ENCODE measurements around the gene SDK1. TPM values are rescaled to one million over a fixed set of nuclear protein-coding genes. Genes with fewer than 3 reads are reported as not detected.

Gene SDK1
- total RNA-seq, 4 donors from 2014 or later, result 1.2 to 1.8 (median 1.5) TPM

GRCh38 chr7:4154882-4155535, 854.0 kb downstream of the SDK1 start:
- in situ Hi-C loops (cut with MboI; ENCODE audit: low sequenced_read_pairs in 4 of 4) (no loop called here), intact Hi-C loops (cut with DNase I; ENCODE audit: low total_unique reads) (no loop called here)
- Histone ChIP-seq H3K27ac (no peak overlapping the region), H3K4me3 (no peak overlapping the region), H3K36me3 (no peaks in the 10 kb centered on the region), H3K4me1 (peaks cover 7 to 12% of the 10 kb centered on the region in 2 donors), H3K27me3 (no peaks in the 10 kb centered on the region), H3K9me3 (no peaks in the 10 kb centered on the region)
- TF ChIP-seq, protein P1, sequence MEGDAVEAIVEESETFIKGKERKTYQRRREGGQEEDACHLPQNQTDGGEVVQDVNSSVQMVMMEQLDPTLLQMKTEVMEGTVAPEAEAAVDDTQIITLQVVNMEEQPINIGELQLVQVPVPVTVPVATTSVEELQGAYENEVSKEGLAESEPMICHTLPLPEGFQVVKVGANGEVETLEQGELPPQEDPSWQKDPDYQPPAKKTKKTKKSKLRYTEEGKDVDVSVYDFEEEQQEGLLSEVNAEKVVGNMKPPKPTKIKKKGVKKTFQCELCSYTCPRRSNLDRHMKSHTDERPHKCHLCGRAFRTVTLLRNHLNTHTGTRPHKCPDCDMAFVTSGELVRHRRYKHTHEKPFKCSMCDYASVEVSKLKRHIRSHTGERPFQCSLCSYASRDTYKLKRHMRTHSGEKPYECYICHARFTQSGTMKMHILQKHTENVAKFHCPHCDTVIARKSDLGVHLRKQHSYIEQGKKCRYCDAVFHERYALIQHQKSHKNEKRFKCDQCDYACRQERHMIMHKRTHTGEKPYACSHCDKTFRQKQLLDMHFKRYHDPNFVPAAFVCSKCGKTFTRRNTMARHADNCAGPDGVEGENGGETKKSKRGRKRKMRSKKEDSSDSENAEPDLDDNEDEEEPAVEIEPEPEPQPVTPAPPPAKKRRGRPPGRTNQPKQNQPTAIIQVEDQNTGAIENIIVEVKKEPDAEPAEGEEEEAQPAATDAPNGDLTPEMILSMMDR (IDR thresholded peaks at IDR 0.05 in 4 of 5, conservative IDR thresholded peaks at IDR 0.05 in 1 of 5), result no peak
- TF ChIP-seq POLR2A (IDR thresholded peaks at IDR 0.05), result no peak
- DNase-seq, result no peak
- ATAC-seq, result no peak

DNA sequence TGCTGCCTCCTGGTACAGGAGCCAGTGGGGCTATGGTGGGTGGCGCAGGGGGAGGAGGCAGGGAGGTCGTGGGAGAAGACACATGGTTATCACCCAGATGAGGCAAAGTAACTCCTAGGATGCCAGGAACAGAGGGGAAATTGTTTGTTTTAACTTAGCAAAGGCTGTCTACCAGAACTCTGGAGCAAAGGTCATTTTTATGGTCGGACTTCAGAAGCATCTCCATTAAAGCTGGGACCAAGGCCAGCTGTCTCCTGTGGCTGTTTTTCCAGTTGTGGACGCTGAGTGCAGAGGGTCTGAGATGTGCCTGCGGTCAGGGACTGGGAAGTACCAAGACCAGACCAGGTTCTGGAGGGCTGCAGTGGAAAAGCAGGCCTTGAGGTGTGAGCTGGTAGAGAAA, 855.1 kb downstream of the SDK1 start:
- Histone ChIP-seq H3K9me3 (no peaks in the 10 kb centered on the region), H3K4me1 (peaks cover 7 to 12% of the 10 kb centered on the region in 2 donors), H3K27ac (no peak overlapping the region), H3K36me3 (no peaks in the 10 kb centered on the region), H3K4me3 (no peak overlapping the region), H3K27me3 (no peaks in the 10 kb centered on the region)
- TF ChIP-seq, protein P1 (IDR thresholded peaks at IDR 0.05 in 4 of 5, conservative IDR thresholded peaks at IDR 0.05 in 1 of 5), result no peak
- no peak for TF ChIP-seq POLR2A (IDR thresholded peaks at IDR 0.05)
- ATAC-seq (no peak), DNase-seq (no peak)
- intact Hi-C loops (cut with DNase I; ENCODE audit: low total_unique reads) (no loop called here), in situ Hi-C loops (cut with MboI; ENCODE audit: low sequenced_read_pairs in 4 of 4) (no loop called here)

GRCh38 chr7:4157651-4158050, 856.6 kb downstream of the SDK1 start:
- Histone ChIP-seq H3K4me3 (no peak overlapping the region), H3K9me3 (no peaks in the 10 kb centered on the region), H3K27ac (no peak overlapping the region), H3K4me1 (peaks cover 2 to 6% of the 10 kb centered on the region in 2 donors), H3K36me3 (no peaks in the 10 kb centered on the region), H3K27me3 (no peaks in the 10 kb centered on the region)
- TF ChIP-seq, protein P1 (IDR thresholded peaks at IDR 0.05 in 4 of 5, conservative IDR thresholded peaks at IDR 0.05 in 1 of 5), result no peak
- no peak for TF ChIP-seq POLR2A (IDR thresholded peaks at IDR 0.05)
- intact Hi-C loops (cut with DNase I; ENCODE audit: low total_unique reads), result no loop called here
- in situ Hi-C loops (cut with MboI; ENCODE audit: low sequenced_read_pairs in 4 of 4), result no loop called here
- DNase-seq (no peak), ATAC-seq (no peak)

GRCh38 chr7:4158441-4159153, 857.5 kb downstream of the SDK1 start:
- Histone ChIP-seq H3K4me1 (peaks cover 6 to 9% of the 10 kb centered on the region in 2 donors), H3K9me3 (no peaks in the 10 kb centered on the region), H3K36me3 (no peaks in the 10 kb centered on the region), H3K27me3 (no peaks in the 10 kb centered on the region), H3K27ac (no peak overlapping the region), H3K4me3 (no peak overlapping the region)
- TF ChIP-seq, protein P1 (IDR thresholded peaks at IDR 0.05 in 4 of 5, conservative IDR thresholded peaks at IDR 0.05 in 1 of 5), result no peak
- no peak for TF ChIP-seq POLR2A (IDR thresholded peaks at IDR 0.05)
- in situ Hi-C loops (cut with MboI; ENCODE audit: low sequenced_read_pairs in 4 of 4) (no loop called here), intact Hi-C loops (cut with DNase I; ENCODE audit: low total_unique reads) (no loop called here)
- DNase-seq (no peak), ATAC-seq (no peak)
